Stimulated activated CD4-positive, alpha-beta T cell treated with anti-CD3 and anti-CD28 coated beads, Interleukin-15, amount 100 ng/mL, for 1 hour (primary cell): Measurements from ENCODE around the gene CUBN.
A peak's percentile ranks its signal among the peaks of the same experiment; 100 is the strongest.

Experiments
- DNase-seq, 2 donors: peaks; one replicate each; pipeline ENCODE4 v3.0.0-alpha.2; 2020; ENCODE audit warnings: low read depth in 1 of 2, low spot score in 1 of 2

CUBN gene

DNA sequence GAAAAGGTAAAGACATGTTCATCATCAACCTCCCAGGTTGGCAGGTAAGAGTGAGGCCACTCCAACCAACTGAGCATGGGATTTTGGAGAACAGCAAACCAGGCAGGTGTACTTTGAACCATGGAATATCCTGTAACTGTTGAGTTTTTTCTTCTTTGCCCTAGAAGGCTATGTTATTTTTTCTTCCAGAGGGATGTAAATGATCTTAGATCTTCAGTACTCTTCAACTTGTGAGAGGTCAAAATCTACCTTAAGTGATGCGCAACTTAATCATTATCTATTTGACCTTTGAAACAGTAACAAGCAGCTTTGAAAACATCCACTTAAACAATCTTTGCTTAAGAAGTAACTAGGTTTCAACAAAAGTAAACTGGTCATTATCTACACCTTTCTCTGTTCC is at the start of gene CUBN:
Gene CUBN (minus strand): TSS at position 71 of the 400 bp plus-strand sequence. CDS start 46 bp downstream, at position 25.
- DNase-seq: no peak

DNA sequence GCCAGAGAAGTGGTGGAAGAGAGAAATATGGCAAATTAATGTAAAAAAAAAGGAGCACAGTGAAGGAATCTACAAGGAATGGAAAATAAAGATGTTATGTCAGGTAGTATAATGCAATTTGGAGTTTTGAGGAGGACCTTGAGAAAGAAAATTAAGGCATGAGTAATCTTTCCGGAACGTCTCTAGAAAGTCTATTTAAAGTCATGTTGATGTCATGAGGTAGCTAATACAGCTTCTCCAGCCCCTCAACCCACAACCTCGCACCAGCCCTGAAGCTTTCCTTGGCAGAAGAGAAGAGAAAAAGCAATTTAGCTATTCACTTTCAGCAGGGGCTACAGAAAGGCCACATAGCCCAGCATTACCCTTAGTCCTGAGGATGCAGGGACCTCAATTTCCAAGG is 49.4 kb upstream of the CUBN start:
- no peak for DNase-seq

DNA sequence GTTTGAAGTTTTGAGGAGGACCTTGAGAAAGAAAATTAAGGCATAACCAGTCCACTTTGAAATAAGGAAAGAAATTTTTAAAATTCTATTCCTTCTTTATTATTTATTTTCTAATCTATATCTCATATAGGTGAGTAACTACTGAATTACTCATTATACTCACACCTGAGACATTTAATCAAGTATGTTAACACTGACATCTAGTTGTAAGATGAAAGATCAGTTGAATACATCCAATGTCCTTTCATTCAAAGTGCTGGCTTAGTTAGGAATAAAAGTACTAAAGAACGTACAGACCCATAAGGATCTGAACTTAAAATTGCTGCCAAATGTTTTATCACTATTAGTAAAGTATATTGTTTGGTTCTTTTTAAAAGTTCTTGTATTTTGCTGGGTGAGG is 48.4 kb upstream of the CUBN start:
- DNase-seq: no peak

DNA sequence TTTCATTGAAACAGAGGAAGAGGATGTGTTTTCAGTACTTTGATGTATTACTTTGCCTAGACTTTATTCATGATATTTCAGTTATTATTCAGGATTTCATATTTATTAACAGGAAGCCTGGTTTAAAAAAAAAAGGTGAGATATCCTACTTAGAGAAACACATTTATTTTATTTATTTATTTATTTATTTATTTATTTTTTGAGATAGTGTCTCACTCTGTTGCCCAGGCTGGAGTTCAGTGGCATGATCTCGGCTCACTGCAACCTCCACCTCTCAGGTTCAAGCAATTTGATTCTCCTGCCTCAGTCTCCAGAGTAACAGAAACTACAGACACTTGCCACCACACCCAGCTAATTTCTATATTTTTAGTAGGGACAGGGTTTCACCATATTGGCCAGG is 47.4 kb upstream of the CUBN start:
- DNase-seq: no peak

DNA sequence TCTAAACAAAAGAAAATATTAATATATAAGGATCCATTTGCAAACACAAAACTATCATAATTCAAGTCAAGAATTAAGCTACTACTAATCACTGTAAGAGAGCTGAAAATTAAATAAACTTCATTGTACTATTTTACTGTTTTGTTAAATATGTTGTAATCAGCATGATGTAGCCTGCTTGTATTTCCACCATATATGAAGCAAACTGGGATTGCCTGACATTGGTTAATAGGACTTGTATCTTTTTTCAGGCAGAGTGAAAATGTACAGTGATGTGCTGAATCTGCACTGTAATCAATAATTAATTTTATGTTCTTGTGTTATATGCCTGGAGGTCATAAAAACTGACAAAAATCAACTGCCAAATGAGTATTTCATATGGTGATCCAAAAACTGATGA is 46.5 kb upstream of the CUBN start:
- DNase-seq: no peak

- no peak for DNase-seq
Measured at GRCh38 chr10:17175551-17175950, 45.9 kb upstream of the CUBN start.

GRCh38 chr10:17174626-17175025 is 45.0 kb upstream of the CUBN start:
- DNase-seq: no peak

GRCh38 chr10:17171141-17171641 is 41.6 kb upstream of the CUBN start:
- DNase-seq: no peak

- no peak for DNase-seq
Measured at GRCh38 chr10:17169803-17170202, 40.2 kb upstream of the CUBN start.

DNA sequence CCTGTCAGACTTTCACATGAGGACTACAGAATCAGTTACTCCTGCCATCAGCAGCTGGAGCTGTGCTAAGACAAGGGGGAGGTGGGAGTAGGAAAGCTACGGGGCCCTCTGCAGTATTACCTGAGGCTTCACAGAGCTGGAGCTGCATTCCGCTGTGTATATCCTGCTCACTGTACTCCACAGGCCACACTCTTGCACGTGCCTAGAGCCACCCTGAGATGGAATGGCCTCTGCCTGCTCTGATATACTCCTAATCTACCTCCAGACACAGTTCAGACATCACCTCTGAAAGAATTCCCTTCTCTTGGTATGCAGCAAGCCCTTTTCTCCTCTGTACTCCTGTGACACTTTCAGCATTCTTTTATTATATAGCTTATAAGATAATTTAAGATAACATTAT is 37.1 kb upstream of the CUBN start:
- no peak for DNase-seq

DNA sequence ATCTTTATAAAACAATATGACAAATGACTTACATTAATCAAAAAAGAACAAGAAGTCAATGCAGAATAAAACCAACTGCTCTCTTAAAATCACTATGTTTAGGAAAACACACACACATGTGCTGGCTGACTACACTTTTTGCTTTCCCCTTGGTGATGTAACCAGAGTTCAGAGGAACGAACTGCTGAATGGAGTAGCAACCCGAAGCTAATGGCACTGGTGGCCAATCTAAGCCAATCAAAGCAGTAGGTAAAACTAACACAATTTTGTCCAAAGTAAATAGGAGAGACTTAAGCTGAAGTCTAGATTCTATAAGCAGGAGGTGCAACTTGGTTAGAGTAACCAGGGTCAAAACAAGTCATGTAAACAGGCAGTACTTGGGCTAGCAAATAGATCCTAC is 33.2 kb upstream of the CUBN start:
- DNase-seq: no peak

DNA sequence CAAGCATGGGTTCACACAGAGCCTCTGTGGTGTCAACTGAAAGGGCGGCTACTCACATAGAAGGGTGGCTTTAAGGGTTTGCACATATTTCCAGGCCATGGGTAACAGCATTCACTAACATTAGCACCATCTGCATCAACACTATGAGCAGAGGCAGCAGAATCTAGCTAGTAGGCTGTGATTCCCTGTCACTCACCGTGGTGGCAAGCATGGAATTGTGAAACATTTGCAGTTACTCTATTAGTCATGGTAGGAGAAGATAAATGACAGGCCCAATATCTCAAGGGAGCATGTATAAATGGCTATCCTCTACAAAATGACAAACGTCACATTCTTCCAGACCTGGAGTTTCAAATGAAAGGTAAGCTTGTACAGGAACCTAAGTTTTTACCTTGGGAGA is 32.2 kb upstream of the CUBN start:
- no peak for DNase-seq

GRCh38 chr10:17157024-17157423 is 27.4 kb upstream of the CUBN start:
- no peak for DNase-seq

- DNase-seq: no peak
Measured at GRCh38 chr10:17155826-17156225, 26.2 kb upstream of the CUBN start.

GRCh38 chr10:17154116-17154515 is 24.5 kb upstream of the CUBN start:
- DNase-seq: no peak

- no peak for DNase-seq
Measured at GRCh38 chr10:17153321-17153720, 23.7 kb upstream of the CUBN start.

GRCh38 chr10:17151716-17152115 is 22.1 kb upstream of the CUBN start:
- no peak for DNase-seq

GRCh38 chr10:17147884-17148489 is 18.4 kb upstream of the CUBN start:
- DNase-seq: no peak

- DNase-seq: no peak
Measured at GRCh38 chr10:17146892-17147291, 17.3 kb upstream of the CUBN start.

DNA sequence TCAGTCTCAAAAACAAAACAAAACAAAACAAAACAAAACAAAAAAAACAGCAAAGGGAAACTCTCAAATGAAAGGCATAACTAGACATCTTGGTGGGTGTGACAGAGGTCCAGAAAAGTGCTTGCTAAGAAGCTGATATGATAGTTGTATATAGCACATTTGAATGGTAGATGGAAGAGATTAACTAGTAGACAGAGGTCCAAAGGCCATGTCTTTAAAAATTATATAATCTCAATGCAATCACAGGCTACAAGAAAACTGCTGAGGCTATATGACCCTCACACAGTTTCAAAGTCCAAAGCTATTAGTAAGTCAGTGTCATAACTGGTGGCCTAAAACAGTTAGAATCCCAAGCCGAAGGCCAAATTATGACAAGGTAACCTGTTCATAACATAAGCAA is 15.6 kb upstream of the CUBN start:
- DNase-seq: no peak

DNA sequence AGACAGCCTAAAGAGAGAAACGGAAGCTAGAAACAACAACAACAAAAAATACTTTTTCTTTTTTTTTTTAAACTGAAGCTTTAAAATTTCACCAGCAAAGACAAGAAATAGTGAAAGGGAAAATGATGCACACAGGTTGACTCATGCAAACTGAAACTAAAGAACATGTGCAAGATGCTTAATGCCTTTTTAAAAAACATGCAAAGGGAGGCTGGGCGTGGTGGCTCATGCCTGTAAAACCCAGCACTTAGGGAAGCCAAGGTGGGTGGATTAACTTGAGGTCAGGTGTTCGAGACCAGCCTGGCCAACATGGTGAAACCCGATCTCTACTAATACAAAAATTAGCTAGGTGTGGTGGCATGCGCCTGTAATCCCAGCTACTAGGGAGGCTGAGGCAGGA is 15.1 kb upstream of the CUBN start:
- DNase-seq: peak in 1 of 2 donors; percentile 36

DNA sequence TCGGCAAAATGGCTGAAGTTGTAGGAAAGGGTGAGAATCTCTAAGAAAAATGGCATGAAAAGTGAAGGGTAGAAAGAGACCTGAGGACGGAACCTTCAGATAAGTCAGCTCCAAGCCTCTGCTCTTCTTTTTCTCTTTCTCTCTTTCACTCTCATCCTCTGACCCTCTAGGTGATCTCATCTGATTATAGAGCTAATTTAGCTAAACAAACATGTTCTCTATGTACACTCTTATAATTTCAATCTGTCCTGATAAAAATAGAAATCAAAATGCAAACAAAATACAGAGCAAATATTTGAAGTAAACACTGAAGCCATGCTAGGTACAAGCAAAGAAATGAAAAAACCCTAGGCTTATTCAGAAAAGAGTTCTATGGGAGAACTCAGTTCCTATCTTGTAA is 14.4 kb upstream of the CUBN start:
- DNase-seq: no peak

DNA sequence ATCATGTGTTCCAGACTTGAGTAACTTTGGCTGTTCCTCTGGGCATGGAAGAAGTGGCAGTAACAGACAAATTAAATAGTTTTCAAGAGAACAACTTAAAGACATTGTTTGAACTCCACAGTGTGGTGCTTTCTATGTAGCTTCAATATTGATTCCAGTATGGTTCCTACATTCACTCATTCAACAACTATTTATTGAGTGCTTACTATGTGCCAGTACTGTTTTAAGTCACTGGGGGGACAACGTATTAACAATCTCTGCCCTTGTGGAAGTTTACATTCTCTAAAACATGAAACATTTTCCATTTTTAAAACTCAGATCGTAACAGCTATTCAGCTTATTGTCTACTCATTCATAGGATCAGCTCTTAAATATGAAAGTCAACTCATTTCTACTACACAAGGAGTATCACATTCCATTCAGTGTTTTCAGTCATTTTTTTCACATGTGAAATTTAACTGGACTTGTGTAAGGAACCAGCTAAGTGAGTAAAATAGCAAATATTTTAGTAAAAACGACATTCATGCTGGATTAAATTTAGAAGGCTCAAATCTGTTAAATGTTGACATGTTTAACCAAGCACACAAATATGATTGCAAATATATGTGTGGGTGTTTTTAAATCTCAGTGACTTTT is 13.6 kb upstream of the CUBN start:
- no peak for DNase-seq
